ENCODE results near the gene ZNF276.
A peak's percentile ranks its signal among the peaks of the same experiment; 100 is the strongest.
"Not testable (repeated sequence)": the region's sequence is repeated elsewhere in the genome, so short reads cannot be mapped to it uniquely, and the experiment has no call there.

ZNF276 gene, protein sequence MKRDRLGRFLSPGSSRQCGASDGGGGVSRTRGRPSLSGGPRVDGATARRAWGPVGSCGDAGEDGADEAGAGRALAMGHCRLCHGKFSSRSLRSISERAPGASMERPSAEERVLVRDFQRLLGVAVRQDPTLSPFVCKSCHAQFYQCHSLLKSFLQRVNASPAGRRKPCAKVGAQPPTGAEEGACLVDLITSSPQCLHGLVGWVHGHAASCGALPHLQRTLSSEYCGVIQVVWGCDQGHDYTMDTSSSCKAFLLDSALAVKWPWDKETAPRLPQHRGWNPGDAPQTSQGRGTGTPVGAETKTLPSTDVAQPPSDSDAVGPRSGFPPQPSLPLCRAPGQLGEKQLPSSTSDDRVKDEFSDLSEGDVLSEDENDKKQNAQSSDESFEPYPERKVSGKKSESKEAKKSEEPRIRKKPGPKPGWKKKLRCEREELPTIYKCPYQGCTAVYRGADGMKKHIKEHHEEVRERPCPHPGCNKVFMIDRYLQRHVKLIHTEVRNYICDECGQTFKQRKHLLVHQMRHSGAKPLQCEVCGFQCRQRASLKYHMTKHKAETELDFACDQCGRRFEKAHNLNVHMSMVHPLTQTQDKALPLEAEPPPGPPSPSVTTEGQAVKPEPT

DNA sequence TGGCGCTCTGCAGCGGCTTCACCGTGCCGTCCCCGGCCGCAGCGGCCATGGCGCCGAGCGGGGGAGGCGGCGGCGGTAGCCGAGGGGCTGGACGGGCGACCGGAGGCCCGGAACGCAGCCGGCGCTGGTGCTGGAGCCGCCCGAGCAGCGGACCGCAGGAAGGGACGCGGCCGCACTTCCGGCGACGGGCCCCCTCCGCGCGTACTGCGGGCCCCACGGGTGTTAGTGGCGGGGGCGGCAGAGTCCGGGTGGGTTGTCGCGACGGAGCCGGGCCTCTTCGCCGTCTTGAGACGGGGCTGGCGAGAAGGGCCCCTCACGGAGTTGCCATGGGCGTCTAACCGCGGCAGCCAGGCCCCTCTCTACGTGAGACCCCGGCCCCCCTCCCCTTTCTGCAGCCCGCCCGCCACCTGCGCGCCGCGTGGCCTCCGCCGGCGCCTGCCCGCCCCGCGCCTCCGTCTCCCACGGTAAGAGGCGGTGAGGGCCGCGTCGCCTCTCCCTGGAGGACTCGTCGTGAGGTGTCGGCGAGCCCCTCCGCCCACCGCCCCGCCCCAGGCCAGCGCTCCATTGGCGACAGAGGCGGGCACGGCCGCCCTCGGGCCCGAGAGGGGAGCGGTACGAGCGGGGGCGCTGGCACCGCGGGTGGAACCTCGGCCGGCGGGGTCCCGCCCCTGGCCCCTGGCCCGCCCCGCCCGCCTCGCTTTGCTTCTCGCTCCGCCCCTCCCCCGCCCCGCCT lies at the start of gene ZNF276, which contains the start of gene VPS9D1:
Gene ZNF276, plus strand, starts transcription at position 725 of the 733 bp plus-strand sequence. CDS start 104 bp downstream, outside the sequence.
Gene VPS9D1, minus strand, starts transcription at position 86 of the 733 bp plus-strand sequence. Its CDS starts 37 bp downstream, at position 49.
- peak; percentile 90 for DNase-seq

DNA sequence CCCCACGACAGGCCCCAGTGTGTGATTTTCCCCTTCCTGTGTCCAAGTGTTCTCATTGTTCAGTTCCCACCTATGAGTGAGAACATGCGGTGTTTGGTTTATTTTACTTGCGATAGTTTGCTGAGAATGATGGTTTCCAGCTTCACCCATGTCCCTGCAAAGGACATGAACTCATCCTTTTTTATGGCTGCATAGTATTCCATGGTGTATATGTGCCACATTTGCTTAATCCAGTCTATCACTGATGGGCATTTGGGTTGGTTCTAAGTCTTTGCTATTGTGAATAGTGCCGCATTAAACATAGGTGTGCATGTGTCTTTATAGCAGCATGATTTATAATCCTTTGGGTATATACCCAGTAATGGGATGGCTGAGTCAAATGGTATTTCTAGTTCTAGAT lies 49.8 kb upstream of the ZNF276 start:
- DNase-seq, result not testable (repeated sequence)

DNA sequence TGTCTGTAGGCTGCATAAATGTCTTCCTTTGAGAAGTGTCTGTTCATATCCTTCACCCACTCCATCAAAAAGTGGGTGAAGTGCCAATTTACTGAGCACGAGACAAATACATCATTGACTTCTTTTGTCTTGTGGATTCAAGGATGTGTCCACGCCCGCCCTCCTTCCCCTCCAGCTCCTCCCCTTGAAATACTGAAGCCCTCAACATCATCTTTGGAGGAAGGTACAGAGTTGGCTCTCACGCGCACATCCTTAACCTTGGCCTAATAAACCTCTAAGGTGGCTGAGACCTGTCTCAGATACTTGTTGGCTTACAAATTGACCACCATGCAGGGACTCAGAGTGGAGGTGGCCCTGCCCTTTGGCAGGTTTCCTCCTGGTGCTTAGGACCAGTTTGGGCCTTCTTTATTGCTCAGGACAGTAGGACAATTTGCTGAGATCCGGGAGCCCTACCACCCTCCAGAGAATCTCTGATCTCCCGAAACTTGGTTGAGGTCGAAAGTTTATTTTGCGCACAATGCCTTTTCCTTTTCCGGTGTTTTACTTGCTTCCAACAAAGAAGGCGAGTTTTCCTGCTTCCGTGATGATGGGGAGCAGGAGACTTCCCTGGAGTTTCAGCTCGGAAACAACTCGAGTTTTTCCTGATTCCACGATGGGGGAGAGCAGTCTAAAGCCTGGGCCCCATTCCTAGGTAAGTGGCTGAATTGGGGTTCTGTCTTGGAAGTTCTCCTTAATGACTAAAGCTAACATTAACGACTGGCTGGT lies 49.0 kb upstream of the ZNF276 start:
- no peak for DNase-seq

DNA sequence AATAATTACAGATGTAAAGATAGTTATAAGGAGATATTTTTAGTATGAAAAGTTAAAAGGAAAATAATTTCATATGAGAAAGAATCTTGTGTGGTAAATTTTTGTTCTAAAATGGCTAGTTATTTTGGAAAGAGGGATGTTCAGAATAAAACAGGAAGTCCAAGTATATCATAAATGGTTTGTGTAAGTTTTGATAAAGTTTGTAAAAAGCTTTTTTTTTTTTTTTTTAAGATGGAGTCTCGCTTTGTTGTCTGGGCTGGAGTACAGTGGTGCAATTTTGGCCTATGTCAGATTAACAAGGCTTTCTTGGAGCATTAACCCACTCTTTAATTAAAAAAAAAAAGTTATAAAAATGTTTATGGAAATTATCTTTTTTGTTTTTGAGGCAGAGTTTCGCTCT lies 43.1 kb upstream of the ZNF276 start:
- DNase-seq, result no peak

DNA sequence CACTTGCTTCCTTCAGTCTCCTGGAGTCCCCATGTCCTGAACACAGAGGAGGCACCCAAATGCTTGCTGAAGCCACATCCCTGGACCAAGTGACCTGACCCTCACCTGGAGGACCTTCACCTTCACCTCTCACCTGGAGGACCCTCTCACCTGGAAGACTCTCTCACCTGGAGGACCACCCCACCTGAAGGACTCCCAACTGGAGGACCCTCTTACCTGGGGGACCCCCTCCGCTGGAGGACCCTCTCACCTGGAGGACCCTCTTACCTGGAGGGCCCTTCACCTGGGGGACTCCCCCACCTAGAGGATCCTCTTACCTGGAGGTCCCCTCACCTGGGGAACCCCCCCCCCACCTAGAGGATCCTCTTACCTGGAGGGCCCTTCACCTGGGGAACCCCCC lies 35.4 kb upstream of the ZNF276 start:
- no peak for DNase-seq

DNA sequence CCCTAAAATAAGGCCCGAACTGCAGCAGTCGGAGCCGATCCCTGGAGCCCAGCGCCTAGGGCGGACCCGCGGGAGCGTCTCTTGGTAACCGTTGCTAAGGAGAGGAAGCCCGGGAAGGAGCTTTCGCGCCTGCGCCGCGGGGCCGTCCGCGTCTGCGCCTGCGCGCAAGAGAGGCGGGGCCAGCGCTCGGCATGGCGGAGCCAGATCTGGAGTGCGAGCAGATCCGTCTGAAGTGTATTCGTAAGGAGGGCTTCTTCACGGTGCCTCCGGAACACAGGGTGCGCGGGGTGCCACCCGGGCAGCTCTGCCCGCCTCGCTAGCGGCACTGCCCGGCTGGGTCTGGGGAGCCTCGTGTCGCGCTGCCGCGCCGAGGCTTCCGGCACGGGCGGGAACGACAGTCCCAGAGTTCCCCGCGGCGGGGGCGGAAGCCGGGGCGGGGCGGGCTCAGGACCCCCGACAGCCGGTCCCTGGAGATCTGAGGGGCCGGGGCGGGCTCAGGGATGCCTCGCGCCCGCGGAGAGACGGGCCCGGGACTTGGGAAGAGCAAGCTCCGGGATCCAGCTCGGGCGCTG lies 34.7 kb upstream of the ZNF276 start, which contains the start of gene CDK10:
Gene CDK10, plus strand, starts transcription at position 170 of the 572 bp plus-strand sequence. Its CDS starts 22 bp downstream, at position 192.
- DNase-seq, result peak; percentile 91

DNA sequence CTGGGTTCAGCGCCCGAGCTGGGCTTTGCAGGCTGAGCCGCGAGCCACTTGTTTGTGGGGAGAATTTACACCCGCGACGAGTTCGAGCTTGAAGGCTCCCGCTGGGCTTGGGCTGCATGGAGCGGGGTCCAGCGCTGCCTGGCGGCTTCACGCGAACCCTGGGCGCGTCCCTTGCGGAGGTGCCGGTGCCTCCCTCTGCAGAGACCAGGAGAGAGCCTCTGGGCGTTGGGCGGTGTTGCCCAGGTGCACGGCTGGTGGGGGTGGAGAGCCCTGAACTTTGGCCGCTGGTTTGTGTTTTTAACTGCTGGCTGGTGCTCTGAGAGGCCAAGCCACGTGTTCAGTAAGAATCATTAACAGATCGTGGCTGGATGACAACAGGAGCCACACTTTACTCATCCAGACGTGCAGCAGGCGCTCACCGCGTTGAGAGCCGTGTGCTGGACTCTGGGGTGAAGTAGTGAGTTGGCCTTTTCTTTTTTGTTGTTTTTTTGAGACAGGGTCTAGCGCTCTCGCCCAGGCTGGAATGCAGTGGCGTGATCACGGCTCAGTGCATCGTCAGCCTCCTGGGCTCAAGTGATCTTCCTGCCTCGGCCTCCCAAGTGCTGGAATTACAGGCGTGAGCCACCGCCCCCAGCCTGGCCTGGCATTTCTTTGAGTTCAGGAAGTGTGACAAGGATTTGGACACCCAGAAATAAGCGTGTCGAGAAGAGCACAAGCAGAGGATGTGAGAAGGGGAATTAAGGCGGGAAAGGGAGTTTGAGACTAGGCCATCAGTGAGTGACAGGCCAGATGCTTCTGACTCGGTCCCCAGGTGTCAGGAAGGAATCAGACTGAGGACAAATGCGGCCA lies 34.0 kb upstream of the ZNF276 start:
- peak; percentile 93 for DNase-seq

DNA sequence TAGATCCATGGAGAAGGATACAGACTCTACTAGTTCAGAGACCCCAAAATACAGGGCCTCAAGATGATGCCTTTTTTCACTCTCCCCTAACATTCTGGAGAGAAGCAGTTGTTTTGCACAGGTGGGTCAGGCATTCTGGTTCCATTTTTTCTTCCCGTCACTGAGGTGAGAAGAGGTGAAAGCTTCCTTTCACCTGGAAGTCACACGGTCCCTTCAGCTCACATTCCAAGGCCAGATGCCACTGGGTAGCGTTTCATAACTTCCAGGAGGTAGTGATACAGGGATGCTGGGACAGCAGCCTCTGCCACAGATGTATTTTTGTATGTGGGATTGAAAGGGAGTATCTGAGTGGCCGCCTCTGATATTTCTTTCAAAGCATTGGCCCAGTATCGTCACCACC lies 32.9 kb upstream of the ZNF276 start:
- no peak for DNase-seq

DNA sequence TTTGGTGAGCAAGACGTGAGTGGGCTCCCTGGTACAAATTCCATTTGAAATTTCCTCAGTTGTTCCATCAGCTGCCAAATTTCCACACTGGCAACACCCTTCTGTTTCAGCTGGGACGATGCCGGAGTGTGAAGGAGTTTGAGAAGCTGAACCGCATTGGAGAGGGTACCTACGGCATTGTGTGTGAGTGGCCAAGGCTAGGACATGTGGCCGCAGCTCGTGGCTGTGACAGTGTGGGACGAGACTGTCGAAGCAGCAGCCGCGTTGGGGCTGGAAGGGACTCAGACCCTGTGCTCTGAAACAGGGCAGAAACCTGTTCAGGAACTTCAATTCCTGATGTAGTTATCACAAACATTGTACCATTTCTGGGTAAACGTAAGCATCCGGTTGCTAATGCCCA lies 32.2 kb upstream of the ZNF276 start:
- no peak for DNase-seq

DNA sequence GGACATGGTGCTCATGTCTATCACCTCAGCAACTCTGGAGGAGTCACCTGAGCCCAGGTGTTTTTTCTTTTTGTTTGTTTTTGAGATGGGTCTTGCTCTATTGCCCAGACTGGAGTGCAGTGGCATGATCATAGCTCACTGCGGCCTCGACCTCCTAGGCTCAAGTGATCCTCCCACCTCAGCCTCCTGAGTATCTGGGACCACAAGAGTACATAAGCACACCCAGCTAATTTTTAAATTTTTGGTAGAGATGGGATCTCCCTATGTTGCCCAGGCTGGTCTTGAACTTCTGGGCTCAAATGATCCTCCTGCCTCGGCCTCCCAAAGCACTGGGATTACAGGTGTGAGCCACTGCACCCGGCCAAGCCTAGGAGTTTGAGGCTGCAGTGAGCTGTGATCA lies 31.7 kb upstream of the ZNF276 start:
- not testable (repeated sequence) for DNase-seq

DNA sequence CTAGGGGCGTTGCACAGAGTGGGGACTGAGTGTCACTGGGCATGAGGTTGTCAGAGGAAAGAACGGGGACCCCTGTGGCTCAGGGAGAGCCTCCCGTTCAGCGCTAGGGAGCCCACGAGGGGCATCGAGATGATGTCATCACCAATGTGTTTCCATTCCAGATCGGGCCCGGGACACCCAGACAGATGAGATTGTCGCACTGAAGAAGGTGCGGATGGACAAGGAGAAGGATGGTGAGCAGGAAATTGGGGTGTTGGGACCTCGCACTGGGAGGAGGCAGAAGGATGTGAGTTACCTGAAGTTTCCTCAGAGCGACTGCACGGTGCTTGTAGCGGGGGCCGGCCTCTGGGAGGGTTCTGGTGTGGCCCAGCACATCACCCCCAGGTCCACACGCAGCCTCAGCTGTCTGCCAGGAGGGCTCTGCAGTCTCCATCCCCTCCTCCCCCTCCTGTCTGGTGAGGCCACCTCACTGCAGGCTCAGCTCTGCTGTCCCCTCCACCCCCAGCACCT lies 30.9 kb upstream of the ZNF276 start:
- no peak for DNase-seq

DNA sequence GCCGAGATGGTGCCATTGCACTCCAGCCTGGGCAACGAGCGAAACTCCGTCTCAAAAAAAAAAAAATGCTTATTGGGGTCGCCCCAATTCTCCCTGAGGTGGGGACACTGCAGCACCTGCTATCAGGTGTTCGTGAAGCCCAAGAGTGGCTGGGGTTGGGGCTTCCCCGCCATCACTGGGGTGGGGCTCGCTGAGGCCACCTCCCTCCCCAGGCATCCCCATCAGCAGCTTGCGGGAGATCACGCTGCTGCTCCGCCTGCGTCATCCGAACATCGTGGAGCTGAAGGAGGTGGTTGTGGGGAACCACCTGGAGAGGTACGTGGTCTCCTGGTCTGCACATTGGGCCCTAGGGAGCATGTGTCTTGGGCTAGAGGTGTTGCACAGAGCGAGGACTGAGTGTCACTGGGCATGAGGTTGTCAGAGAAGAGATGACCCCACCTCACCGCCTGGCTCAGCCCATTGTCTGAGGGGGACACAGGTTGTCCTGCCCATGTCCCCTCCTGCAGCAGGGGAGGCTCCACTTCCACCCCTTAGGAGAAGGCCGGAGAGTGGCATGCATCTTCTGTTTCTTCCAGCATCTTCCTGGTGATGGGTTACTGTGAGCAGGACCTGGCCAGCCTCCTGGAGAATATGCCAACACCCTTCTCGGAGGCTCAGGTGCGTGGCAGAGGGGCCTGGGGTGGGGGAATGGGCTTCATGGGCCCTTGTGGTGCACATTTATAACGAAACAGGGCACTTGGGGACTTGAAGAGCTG lies 29.9 kb upstream of the ZNF276 start:
- DNase-seq, result no peak

DNA sequence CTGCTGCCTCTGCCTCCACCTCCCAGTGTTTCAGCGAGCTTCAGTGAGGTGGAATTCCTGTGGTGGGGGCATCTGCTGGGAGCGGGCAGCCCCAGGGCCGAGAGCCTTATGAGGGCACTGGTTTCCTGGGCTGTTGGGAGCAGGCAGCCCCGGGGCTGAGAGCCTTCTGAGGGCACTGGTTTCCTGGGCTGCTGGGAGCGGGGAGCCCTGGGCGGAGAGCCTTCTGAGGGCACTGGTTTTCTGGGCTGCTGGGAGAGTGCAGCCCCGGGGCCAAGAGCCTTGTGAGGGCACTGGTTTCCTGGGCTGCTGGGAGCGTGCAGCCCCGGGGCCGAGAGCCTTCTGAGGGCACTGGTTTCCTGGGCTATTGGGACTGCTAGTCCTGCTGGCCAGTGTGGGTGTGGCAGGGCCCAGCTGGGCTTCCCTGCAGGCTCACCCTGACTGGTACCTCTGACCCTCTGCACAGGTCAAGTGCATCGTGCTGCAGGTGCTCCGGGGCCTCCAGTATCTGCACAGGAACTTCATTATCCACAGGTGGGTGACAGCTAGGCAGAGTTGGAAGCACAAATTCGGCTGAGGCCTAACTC lies 29.3 kb upstream of the ZNF276 start:
- no peak for DNase-seq

DNA sequence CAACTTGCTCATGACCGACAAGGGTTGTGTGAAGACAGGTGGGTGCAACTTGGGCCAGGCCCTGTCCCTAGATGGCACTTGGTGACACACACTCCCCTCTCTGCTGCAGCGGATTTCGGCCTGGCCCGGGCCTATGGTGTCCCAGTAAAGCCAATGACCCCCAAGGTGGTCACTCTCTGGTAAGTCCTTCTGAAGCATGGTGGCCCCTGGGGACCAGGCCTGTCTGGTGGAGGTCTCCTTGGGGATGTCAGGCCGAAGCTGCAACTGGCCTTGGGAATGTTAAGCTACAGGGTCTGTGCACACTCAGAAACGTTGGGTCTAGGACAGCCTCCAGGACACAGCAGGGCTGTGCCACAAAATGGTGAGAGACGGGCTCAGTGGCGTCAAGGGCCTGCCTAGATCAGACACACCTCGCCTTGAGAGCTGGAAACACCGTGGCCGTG lies 28.0 kb upstream of the ZNF276 start:
- no peak for DNase-seq

DNA sequence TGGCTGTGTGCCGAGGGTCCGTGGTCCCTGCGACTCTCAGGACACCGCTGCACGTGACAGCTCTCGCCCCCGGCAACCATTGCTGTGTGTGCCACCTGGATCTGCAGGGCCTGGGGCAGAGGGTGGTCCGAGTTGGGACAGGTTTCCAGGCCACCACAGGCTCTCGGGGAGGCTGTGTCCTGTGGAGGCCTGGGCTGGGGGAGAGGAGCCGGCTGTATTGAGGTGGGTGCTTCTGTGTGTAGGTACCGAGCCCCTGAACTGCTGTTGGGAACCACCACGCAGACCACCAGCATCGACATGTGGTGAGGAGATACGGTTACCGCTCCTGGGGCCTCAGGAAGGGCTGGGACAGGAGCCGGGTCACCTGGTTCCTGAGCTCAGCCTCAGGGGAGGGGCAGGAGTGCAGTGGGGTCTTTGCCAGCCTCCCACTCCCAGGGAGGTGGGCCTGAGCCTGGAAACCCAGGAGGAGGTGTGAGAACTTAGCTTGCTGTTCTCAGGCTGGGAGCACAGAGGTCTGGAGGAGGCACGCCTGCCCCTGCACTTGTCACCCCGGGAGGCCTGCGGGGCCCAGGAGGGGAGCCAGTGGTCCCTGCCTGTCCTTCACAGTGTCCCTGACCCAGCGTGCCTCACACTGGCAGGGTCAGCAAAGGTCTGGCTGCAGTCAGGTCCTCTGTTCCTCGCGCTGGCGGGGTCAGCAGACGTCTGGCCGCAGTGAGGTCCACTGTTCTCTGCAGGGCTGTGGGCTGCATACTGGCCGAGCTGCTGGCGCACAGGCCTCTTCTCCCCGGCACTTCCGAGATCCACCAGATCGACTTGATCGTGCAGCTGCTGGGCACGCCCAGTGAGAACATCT lies 27.2 kb upstream of the ZNF276 start:
- no peak for DNase-seq

DNA sequence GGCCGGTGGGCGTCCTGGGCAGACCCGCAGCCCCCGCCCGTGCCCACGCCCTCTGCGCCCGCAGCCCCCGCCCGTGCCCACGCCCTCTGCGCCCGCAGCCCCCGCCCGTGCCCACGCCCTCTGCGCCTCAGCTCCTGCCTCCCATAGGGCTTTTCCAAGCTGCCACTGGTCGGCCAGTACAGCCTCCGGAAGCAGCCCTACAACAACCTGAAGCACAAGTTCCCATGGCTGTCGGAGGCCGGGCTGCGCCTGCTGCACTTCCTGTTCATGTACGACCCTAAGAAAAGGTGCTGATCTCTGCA lies 26.6 kb upstream of the ZNF276 start:
- DNase-seq, result not testable (repeated sequence)

DNA sequence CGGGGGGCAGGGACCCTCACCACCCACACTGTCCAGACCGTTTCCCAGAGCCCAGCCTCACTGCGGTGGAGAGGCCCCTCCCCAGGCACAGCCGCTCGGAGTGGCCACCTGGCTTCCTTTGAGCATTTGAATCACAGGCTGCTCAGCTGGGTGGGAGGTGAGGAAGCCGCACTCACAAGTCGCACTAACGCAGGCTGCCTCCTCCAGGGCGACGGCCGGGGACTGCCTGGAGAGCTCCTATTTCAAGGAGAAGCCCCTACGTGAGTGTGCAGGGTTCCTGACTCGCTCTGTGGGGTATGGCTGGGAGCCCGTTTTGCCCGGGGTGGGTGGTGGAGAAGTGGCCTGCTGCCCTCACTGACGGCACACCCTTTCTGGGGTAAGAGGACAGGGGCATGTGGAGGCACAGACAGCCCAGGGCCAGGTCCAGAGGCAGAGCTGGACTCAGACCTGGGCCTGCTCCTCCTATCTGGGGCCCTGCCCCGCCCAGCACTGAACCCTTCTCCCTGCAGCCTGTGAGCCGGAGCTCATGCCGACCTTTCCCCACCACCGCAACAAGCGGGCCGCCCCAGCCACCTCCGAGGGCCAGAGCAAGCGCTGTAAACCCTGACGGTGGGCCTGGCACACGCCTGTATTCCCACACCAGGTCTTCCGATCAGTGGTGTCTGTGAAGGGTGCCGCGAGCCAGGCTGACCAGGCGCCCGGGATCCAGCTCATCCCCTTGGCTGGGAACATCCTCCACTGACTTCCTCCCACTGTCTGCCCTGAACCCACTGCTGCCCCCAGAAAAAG lies 26.1 kb upstream of the ZNF276 start:
- DNase-seq, result no peak

Measured in DMS53 (cell line).